ENCODE results near the gene RFXAP.
A peak's percentile ranks its signal among the peaks of the same experiment; 100 is the strongest.

- TF ChIP-seq, protein P1, sequence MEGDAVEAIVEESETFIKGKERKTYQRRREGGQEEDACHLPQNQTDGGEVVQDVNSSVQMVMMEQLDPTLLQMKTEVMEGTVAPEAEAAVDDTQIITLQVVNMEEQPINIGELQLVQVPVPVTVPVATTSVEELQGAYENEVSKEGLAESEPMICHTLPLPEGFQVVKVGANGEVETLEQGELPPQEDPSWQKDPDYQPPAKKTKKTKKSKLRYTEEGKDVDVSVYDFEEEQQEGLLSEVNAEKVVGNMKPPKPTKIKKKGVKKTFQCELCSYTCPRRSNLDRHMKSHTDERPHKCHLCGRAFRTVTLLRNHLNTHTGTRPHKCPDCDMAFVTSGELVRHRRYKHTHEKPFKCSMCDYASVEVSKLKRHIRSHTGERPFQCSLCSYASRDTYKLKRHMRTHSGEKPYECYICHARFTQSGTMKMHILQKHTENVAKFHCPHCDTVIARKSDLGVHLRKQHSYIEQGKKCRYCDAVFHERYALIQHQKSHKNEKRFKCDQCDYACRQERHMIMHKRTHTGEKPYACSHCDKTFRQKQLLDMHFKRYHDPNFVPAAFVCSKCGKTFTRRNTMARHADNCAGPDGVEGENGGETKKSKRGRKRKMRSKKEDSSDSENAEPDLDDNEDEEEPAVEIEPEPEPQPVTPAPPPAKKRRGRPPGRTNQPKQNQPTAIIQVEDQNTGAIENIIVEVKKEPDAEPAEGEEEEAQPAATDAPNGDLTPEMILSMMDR (IDR thresholded peaks at IDR 0.05), result peak in 1 of 3 donors; percentile 38
- no peak for TF ChIP-seq POLR2A (IDR thresholded peaks at IDR 0.05)
Observed at GRCh38 chr13:36858290-36858689, 39.3 kb downstream of the RFXAP start.
